Caco-2 (cell line): ENCODE measurements around the gene VPS51. TPM values are rescaled to one million over a fixed set of nuclear protein-coding genes. Genes with fewer than 3 reads are reported as not detected.
A peak's percentile ranks its signal among the peaks of the same experiment; 100 is the strongest.

Source experiments
- BruUV-seq: library from RNA; stranded (reverse); fragments of 400-500 nt; replicated peaks from 2 replicates; lab custom pipeline; 2021; lab: Mats Ljungman, UMichigan
- CTCF ChIA-PET: fragments of 300-600 bp; sonication (Branson Sonifier 250); formaldehyde crosslinking; loops from one replicate; lab custom pipeline; 2022; ENCODE audit warnings: antibody characterized with exemption; lab: Charles Lee
- POLR2A ChIA-PET: fragments of 300-600 bp; sonication (Branson Sonifier 250); formaldehyde crosslinking; loops from one replicate; lab custom pipeline; 2022; ENCODE audit warnings: antibody characterized with exemption; lab: Charles Lee
- DNase-seq, 2 experiments: peaks; one replicate each; pipeline versions ENCODE4 v3.0.0 to v3.0.0-alpha.2; 2020 to 2022
- H3K27me3 ChIP-seq: replicated peaks from 2 replicates; pipeline ENCODE4 v1.6.0; 2011; ENCODE audit warnings: low read length; ENCODE audit not compliant: control insufficient read depth, insufficient read depth
- H3K36me3 ChIP-seq: 2 replicates; pipeline ENCODE4 v1.5.1; 2011; ENCODE audit warnings: low read length; ENCODE audit not compliant: control insufficient read depth, insufficient read depth
- H3K4me1 ChIP-seq: fragments of 250-450 bp; sonication (Bioruptor Pico); 2 replicates; pipeline ENCODE4 v1.5.1; 2020; ENCODE audit warnings: mild to moderate bottlenecking
- H3K4me3 ChIP-seq: 2 replicates; pipeline ENCODE4 v1.5.1; 2011; ENCODE audit warnings: low read depth, mild to moderate bottlenecking, control low read depth, low read length
- H3K9me3 ChIP-seq: fragments of 250-450 bp; sonication (Bioruptor Pico); 2 replicates; pipeline ENCODE4 v1.5.1; 2020; ENCODE audit warnings: mild to moderate bottlenecking, moderate library complexity
- H3K27ac Mint-ChIP-seq: one replicate; pipeline ENCODE4 v1.8.0; 2022; ENCODE audit warnings: mixed read lengths; ENCODE audit not compliant: unreplicated experiment
- H3K27me3 Mint-ChIP-seq: one replicate; pipeline ENCODE4 v1.8.0; 2022; ENCODE audit warnings: mixed read lengths; ENCODE audit not compliant: insufficient read depth, unreplicated experiment
- H3K36me3 Mint-ChIP-seq: one replicate; pipeline ENCODE4 v1.8.0; 2022; ENCODE audit warnings: mild to moderate bottlenecking, mixed read lengths; ENCODE audit not compliant: insufficient read depth, unreplicated experiment
- H3K4me1 Mint-ChIP-seq: one replicate; pipeline ENCODE4 v1.8.0; 2022; ENCODE audit warnings: low read depth, mixed read lengths; ENCODE audit not compliant: unreplicated experiment
- H3K4me3 Mint-ChIP-seq: one replicate; pipeline ENCODE4 v1.8.0; 2022; ENCODE audit warnings: mild to moderate bottlenecking, moderate library complexity, mixed read lengths; ENCODE audit not compliant: unreplicated experiment
- H3K9me3 Mint-ChIP-seq: one replicate; pipeline ENCODE4 v1.8.0; 2022; ENCODE audit warnings: mixed read lengths; ENCODE audit not compliant: unreplicated experiment
- intact Hi-C: fragments of 100-400 bp; cut with micrococcal nuclease; formaldehyde crosslinking; loops from one replicate; pipeline ENCODE4 v1.10.0; 2022; ENCODE audit not compliant: unreplicated experiment
- total RNA-seq: library from RNA; stranded (reverse); gene quantifications from 2 replicates; pipeline ENCODE4 v1.2.3, GENCODE V29; 2022
- TF ChIP-seq, protein P1 (sequence below), 2 experiments: fragments of 200-600 bp in 1 of 2; IDR thresholded peaks; 1 replicate in 1 of 2; 2 replicates in 1 of 2; pipeline versions ENCODE4 v1.5.1 to v1.8.0; 2011 to 2022; ENCODE audit warnings: antibody characterized with exemption in 1 of 2, control low read depth in 1 of 2, inconsistent platforms in 1 of 2, low read depth in 1 of 2, low read length in 1 of 2, mild to moderate bottlenecking in 1 of 2, moderate library complexity in 1 of 2; ENCODE audit not compliant: insufficient read depth in 1 of 2, severe bottlenecking in 1 of 2, unreplicated experiment in 1 of 2

The VPS51 gene
- total RNA-seq, 1 experiment from 2014 or later, result 158 TPM

DNA sequence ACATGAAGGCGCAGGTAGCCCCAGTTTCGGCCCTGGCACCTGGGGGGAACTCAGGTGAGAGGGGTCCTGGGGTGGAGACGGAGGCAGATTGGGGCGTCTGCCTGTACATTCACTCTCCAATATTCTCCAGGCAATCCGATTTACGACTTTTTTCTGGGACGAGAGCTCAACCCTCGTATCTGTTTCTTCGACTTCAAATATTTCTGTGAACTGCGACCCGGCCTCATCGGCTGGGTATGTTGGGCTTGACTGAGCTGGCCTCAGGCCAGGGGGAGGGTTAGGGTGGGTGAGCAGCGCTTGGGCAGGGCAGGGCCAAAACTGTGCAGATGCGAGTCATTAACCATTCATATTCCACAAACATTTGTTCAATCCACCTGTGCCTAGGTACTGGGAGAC is 17.3 kb downstream of the VPS51 start:
- Mint-ChIP-seq H3K27me3 (no peaks in the 10 kb centered on the region), H3K27ac (peak overlapping the region; percentile 92), H3K4me1 (peaks cover 6% of the 10 kb centered on the region), H3K9me3 (no peaks in the 10 kb centered on the region), H3K36me3 (peaks cover 79% of the 10 kb centered on the region), H3K4me3 (peak overlapping the region; percentile 96)
- no TSS peak for BruUV-seq
- intact Hi-C loops, result loop anchor here (10.0 kb wide), 1 partner anchor 339 kb away; the partner anchor contains the start of gene SF1
- Histone ChIP-seq H3K36me3 (no peaks in the 10 kb centered on the region), H3K4me3 (peak overlapping the region; percentile 42), H3K4me1 (peaks cover 26% of the 10 kb centered on the region), H3K9me3 (no peaks in the 10 kb centered on the region), H3K27me3 (no peaks in the 10 kb centered on the region)
- ChIA-PET CTCF (interaction anchor here (0.6 to 2.4 kb wide), 7 partner anchors 9 to 96 kb away, joined by 3 to 14 read pairs (median 10); partner anchors contain the start of genes FAU, MRPL49, SYVN1 and VPS51), POLR2A (interaction anchor here (1.0 to 1.6 kb wide), 2 partner anchors 9 to 22 kb away, joined by 3 to 10 read pairs; partner anchors contain the start of genes FAU and MRPL49)
- TF ChIP-seq, protein P1, sequence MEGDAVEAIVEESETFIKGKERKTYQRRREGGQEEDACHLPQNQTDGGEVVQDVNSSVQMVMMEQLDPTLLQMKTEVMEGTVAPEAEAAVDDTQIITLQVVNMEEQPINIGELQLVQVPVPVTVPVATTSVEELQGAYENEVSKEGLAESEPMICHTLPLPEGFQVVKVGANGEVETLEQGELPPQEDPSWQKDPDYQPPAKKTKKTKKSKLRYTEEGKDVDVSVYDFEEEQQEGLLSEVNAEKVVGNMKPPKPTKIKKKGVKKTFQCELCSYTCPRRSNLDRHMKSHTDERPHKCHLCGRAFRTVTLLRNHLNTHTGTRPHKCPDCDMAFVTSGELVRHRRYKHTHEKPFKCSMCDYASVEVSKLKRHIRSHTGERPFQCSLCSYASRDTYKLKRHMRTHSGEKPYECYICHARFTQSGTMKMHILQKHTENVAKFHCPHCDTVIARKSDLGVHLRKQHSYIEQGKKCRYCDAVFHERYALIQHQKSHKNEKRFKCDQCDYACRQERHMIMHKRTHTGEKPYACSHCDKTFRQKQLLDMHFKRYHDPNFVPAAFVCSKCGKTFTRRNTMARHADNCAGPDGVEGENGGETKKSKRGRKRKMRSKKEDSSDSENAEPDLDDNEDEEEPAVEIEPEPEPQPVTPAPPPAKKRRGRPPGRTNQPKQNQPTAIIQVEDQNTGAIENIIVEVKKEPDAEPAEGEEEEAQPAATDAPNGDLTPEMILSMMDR (IDR thresholded peaks at IDR 0.05; ENCODE audit: insufficient read depth in 1 of 2, low read depth in 1 of 2, low read length in 1 of 2, severe bottlenecking in 1 of 2, unreplicated experiment in 1 of 2), result no peak
- no peak for DNase-seq

- no peak for DNase-seq
- H3K9me3 Mint-ChIP-seq, result no peaks in the 10 kb centered on the region
- intact Hi-C loops, result loop anchor here (10.0 kb wide), 1 partner anchor 339 kb away; the partner anchor contains the start of gene SF1
- TF ChIP-seq, protein P1 (IDR thresholded peaks at IDR 0.05; ENCODE audit: insufficient read depth in 1 of 2, low read depth in 1 of 2, low read length in 1 of 2, severe bottlenecking in 1 of 2, unreplicated experiment in 1 of 2), result no peak
- peaks cover 83% of the 10 kb centered on the region for H3K36me3 Mint-ChIP-seq
- peak overlapping the region; percentile 96 for H3K4me3 Mint-ChIP-seq
- Histone ChIP-seq H3K4me1 (peaks cover 26% of the 10 kb centered on the region), H3K4me3 (no peak overlapping the region), H3K27me3 (no peaks in the 10 kb centered on the region), H3K36me3 (0 out of 2 replicates have a peak, but pooled peaks cover 3% of the 10 kb centered on the region), H3K9me3 (no peaks in the 10 kb centered on the region)
- no peaks in the 10 kb centered on the region for H3K27me3 Mint-ChIP-seq
- H3K27ac Mint-ChIP-seq, result peak overlapping the region; percentile 92
- ChIA-PET POLR2A (interaction anchor here (0.6 to 1.6 kb wide), 2 partner anchors 8 to 30 kb away, joined by 3 to 10 read pairs; partner anchors contain the start of genes FAU and MRPL49), CTCF (interaction anchor here (1.3 to 2.4 kb wide), 3 partner anchors 8 to 21 kb away, joined by 3 to 11 read pairs (median 10); partner anchors contain the start of genes FAU, MRPL49, SYVN1 and VPS51)
- TSS peak; percentile 33 for BruUV-seq
- H3K4me1 Mint-ChIP-seq, result peaks cover 6% of the 10 kb centered on the region
Observed at GRCh38 chr11:65113839-65114238, 17.8 kb downstream of the VPS51 start.

DNA sequence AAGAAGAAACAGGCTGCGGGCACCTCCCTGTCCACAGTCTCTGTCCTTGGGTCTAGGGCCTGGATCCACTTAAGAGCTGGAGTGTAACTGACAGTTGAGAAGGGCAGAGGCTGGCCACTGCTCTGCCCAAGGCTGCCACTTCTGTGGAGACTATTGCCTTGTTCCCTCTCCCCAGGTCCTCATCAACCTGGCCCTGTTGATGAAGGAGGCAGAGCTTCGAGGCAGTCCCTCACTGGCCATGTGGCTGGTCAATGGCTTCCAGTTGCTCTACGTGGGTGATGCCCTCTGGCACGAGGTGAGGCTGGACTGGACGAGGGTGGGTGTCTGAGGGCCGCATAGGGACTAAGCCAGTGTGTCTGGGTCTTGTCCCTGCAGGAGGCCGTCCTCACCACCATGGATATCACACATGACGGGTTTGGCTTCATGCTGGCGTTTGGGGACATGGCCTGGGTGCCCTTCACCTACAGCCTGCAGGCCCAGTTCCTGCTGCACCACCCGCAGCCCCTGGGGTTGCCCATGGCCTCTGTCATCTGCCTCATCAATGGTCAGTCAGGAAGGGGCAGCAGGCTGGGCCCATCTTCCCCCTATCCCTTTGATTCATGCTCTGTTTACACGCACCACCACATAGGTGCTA is 18.6 kb downstream of the VPS51 start:
- H3K27me3 Mint-ChIP-seq, result no peaks in the 10 kb centered on the region

More for the DNA sequence above, 18.6 kb downstream of the VPS51 start:
- POLR2A ChIA-PET, result interaction anchor here (0.6 kb wide), 1 partner anchor 29 kb away, joined by 3 read pairs; no protein-coding TSS in a partner anchor
- Histone ChIP-seq H3K27me3 (no peaks in the 10 kb centered on the region), H3K9me3 (no peaks in the 10 kb centered on the region), H3K36me3 (peaks cover 5% of the 10 kb centered on the region; the same call in 1 of the 2 replicates), H3K4me3 (no peak overlapping the region), H3K4me1 (peaks cover 26% of the 10 kb centered on the region)
- CTCF ChIA-PET, result interaction anchor here (1.3 kb wide), 1 partner anchor 7 kb away, joined by 3 read pairs; the partner anchor contains the start of genes FAU and MRPL49
- TF ChIP-seq, protein P1 (IDR thresholded peaks at IDR 0.05; ENCODE audit: insufficient read depth in 1 of 2, low read depth in 1 of 2, low read length in 1 of 2, severe bottlenecking in 1 of 2, unreplicated experiment in 1 of 2), result no peak
- Mint-ChIP-seq H3K9me3 (no peaks in the 10 kb centered on the region), H3K4me3 (peak overlapping the region; percentile 83), H3K36me3 (peaks cover 92% of the 10 kb centered on the region), H3K4me1 (peaks cover 6% of the 10 kb centered on the region), H3K27ac (no peak overlapping the region)
- intact Hi-C loops, result loop anchor here (5.0 to 10.0 kb wide), 2 partner anchors 138 to 340 kb away; partner anchors contain the start of gene SF1
- no TSS peak for BruUV-seq
- no peak for DNase-seq
